CD4-positive, alpha-beta T cell treated with Interleukin-4 for 1 hour (primary cell): ENCODE data around the gene MTCH2.
"Not testable (repeated sequence)": the region's sequence is repeated elsewhere in the genome, so short reads cannot be mapped to it uniquely, and the experiment has no call there.

Experiments
- DNase-seq, 2 donors: peaks; one replicate each; pipeline ENCODE4 v3.0.0-alpha.2; 2020 to 2022

Gene MTCH2

DNA sequence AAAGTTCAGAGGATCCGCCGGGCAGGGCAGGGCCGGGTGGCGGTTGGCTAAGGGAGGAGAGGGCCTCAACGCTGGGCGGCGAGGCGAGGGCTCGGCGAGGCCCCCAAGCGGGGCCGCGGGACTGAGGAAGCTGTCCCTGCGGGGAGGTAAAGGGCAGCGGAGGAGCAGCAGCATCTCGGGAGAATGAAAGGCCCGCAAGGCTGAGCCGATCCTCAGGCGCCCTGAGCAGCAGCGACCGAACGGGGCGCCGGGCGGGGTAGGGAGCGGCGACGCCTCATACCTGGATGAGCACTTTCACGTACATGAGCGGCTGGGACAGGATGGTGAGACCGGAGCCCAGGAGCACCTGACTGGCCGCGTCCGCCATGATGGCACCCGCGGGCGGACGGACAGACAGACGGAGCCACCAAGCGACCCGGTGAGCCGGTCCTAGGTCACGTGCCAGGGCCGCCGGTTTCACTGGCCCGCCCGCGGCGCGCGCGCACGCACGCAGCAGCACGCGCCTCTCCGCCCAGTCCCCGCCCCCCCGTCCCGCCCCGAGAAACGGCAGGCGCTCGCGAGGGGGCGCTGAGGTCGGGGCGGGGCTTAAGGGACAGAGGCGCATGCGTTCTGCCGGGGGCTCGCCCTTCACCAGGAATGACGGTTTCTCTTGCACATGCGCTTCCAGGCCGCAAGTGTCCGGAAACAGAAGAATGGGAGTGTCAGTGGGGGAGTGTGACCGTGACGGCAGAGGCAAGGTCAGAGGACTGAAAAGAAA, at the start of gene MTCH2:
TSS of gene MTCH2 (minus strand) at position 461 of the 757 bp plus-strand sequence. CDS start at position 367, 94 bp downstream.
- DNase-seq, result peak; percentile 97

- no peak for DNase-seq
Measured at GRCh38 chr11:47691979-47692378, 49.6 kb upstream of the MTCH2 start.

DNA sequence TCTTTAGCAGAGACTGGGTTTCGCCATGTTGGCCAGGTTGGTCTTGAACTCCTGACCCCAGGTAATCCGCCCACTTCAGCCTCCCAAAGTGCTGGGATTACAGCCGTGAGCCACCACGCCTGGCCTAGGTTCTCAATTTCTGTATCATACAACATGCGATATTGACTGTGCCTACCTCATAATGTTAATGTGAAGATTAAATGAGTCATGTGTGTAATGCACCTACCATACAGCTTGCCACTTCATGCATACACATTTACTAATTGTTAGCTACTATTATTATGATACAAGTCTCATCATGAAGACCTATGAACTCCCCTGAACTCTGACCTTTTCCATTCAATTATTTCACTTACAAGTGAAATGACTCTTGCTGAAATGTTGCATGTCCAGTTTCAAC, 47.1 kb upstream of the MTCH2 start:
- DNase-seq, result no peak

DNA sequence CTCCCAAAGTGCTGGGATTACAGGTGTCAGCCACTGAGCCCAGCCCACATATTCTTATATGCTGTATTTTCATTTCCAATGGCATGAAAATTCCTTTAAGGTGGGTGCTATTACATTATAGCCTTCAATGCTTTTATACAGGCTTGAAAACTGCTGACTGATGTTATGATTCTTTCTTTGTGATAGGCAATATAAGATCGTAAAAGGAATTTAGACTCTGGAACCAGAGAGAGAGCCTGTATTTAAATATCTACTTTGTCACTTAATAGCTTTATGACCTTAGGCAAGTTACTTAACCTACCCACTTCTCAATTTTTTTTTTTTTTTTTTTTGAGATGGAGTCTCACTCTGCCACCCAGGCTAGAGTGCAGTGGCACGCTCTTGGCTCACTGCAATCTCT, 46.6 kb upstream of the MTCH2 start:
- DNase-seq, result no peak

DNA sequence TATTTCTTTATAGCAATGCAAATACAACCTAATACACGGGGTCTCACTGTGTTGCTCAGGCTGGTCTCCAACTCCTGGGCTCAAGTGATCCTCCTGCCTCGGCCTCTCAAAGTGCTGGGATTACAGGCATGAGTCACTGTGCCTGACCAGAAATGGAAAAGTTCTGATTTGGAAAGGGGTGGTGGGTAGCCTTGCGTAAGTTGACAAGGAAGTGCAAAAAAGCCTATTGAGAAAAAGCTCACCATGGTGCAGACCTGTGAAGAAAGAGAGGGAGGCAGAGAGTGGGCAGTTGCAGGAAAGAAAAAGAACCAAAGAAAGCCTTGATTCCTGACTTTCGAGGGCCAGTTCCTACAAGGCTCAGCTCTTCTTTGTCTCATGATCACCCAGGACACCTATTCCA, 45.8 kb upstream of the MTCH2 start:
- no peak for DNase-seq

- not testable (repeated sequence) for DNase-seq
Measured at GRCh38 chr11:47686704-47687103, 44.3 kb upstream of the MTCH2 start.

DNA sequence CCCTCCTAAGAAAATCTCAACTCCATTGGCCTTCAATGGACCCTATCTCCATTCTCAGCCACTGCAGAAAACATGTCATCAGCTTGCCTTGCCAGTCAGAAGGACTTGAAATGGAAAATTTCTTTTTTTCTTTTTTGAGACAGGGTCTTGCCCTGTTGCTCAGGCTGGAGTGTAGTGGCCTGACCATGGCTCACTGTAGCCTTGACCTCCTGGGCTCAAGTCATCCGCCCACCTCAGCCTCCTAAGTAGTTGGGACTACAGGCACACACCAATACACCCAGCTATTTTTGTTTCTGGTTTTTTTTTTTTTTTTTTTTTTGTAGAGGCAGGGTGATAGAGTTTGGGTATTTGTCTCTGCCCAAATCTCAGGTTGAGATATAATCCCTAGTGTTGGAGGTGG, 43.8 kb upstream of the MTCH2 start:
- no peak for DNase-seq

- no peak for DNase-seq
Measured at GRCh38 chr11:47675851-47676250, 33.5 kb upstream of the MTCH2 start.

GRCh38 chr11:47672283-47672730, 29.9 kb upstream of the MTCH2 start:
- no peak for DNase-seq

DNA sequence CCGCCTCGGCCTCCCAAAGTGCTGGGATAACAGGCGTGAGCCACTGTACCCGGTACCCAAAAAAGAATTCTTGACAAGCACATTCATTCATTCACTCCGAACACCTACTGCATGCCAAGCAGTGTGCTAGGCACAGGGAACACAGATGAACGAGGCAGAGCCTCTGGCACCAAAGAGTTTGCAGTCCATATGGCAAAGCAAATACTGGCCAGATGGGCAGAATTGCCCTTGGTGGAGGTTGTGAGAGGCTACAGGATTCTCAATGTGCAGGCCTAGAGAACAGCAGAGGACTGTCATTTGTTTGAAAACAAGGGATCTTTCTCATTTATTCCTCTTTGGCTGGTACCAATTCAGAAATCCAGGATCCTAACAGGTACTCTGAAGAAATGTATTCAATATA, 27.5 kb upstream of the MTCH2 start:
- no peak for DNase-seq

DNA sequence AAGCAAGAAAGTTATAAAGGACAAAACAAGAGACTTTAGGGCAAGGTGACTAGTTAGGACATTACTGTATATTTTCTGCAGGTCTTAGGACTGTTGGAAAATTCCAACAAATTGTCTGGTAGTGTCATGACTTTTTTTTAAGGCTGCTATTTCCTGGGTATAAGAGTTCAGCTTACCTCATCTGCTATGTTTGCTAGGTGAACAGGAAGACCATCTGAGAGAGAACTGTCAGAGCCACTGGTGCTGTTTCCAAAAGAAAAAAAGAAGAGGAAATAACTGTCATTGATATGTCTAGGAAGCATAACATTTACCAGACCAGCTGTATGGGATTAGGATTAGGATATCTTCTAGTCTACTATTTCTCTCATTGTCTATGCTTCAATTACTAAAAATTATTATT, 26.3 kb upstream of the MTCH2 start:
- no peak for DNase-seq

- DNase-seq, result no peak
Measured at GRCh38 chr11:47667555-47667954, 25.2 kb upstream of the MTCH2 start.

DNA sequence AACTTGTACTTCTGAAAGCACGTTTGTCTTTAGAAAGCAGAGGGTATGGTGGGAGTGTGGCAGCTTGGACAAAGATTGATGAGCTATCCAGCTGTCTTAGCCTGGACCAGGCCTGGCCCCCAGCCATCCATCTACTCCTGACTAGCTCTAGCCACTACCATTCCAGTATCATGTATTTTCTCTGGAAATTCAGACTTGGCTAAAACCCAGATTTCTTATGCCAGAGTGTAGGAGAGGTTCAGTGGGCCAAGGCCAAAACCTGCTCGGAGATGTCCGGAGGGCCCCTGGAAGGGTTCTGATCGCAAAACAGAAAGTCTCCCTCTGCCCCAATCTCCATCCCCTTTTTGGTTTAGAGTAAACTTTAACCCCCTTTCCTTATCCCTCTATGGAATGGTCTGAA, 24.8 kb upstream of the MTCH2 start:
- no peak for DNase-seq

- DNase-seq, result not testable (repeated sequence)
Measured at GRCh38 chr11:47664936-47665335, 22.6 kb upstream of the MTCH2 start.

GRCh38 chr11:47661245-47661644, 18.9 kb upstream of the MTCH2 start:
- DNase-seq, result no peak

GRCh38 chr11:47659276-47659675, 16.9 kb upstream of the MTCH2 start:
- no peak for DNase-seq

- no peak for DNase-seq
Measured at GRCh38 chr11:47656260-47656885, 14.0 kb upstream of the MTCH2 start.

GRCh38 chr11:47651818-47652469, 9.6 kb upstream of the MTCH2 start:
- no peak for DNase-seq

- no peak for DNase-seq
Measured at GRCh38 chr11:47649276-47649675, 6.9 kb upstream of the MTCH2 start.

DNA sequence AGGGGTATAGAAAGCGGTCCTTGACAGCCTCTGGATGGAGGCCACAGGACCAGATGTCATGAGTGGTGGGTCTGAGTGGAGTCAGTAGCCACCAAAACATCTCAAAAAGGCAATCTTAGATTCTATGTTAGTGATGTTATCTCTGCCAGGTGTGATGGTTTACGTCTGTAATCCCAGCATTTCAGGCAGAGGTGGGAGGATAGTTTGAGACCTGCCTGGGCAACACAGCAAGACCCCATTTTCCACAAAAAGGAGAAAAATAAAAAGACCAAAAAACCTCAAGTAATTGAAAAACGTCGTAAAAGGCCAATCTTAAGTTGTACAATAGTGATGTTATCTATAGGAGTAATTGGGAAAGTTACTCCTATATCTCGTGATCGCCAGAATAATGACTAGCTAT, 3.7 kb upstream of the MTCH2 start:
- DNase-seq, result no peak

DNA sequence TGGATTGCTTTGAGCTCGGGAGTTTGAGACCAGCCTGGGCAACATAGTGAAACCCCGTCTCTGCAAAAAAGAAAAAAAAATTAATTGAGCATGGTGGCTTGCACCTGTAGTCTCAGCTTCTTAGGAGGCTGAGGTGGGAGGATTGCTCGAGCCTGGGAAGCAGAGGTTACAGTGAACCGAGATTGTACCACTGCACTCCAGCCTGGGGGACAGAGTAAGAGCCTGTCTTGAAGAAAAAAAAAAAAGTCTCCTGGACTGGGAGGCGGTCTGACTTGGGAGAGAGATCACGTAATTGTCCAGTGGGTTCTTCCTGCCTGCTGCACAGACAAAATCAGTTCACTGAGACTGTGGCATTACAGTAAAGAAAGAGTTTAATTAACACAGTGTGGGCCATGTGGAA, 3.1 kb upstream of the MTCH2 start:
- DNase-seq, result no peak

- peak in 1 of 2 donors; percentile 2 for DNase-seq
Measured at GRCh38 chr11:47641600-47642098, 710 bp downstream of the MTCH2 start.

DNA sequence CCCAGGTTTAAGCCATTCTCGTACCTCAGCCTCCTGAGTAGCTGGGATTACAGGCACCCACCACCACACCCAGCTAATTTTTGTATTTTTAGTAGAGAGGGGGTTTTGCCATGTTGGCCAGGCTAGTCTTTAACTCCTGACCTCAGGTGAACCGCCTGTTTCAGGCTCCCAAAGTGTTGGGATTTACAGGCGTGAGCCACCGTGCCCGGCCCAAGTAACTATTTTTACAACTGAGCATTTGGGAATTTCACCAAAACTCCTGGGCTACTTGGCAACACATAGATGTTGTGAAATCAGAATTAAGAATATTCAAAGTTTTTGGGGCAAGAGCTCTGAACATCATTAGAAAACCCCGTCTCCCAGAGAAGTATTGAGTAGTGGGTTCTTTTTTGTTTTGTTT, 1.9 kb downstream of the MTCH2 start:
- not testable (repeated sequence) for DNase-seq

DNA sequence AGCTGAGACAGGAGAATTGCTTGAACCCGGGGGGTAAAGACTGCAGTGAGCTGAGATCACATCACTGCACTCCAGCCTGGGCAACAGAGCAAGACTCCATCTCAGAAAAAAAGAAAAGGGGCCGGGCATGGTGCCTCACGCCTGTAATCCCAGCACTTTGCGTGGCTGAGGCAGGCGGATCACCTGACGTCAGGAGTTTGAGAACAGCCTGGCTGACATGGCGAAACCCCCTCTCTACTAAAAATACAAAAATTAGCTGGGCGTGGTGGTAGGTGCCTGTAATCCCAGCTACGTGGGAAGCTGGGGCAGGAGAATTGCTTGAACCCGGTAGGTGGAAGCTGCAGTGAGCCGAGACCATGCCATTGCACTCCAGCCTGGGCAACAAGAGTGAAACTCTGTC, 6.0 kb downstream of the MTCH2 start:
- not testable (repeated sequence) for DNase-seq
